Activated T-cell treated with anti-CD3 and anti-CD28 coated beads, Interleukin-2, amount 50 U/mL, for 4 hours (primary cell): ENCODE measurements around the gene PPP2R5D. TPM values are rescaled to one million over a fixed set of nuclear protein-coding genes. Genes with fewer than 3 reads are reported as not detected.
A peak's percentile ranks its signal among the peaks of the same experiment; 100 is the strongest.
"Not testable (repeated sequence)": the region's sequence is repeated elsewhere in the genome, so short reads cannot be mapped to it uniquely, and the experiment has no call there.

ENCODE experiments used
- ATAC-seq, 2 donors: fragments of 200-7000 bp; cut with Tn5 transposase; one replicate each; pipeline ENCODE4 v1.10.0; 2021
- DNase-seq: peaks from one replicate; pipeline ENCODE4 v3.0.0-alpha.2; 2020
- H3K27me3 Mint-ChIP-seq: one replicate; pipeline ENCODE4 v1.8.0; 2021; ENCODE audit warnings: low read depth, mixed read lengths
- H3K36me3 Mint-ChIP-seq: one replicate; pipeline ENCODE4 v1.8.0; 2022; ENCODE audit warnings: mixed read lengths; ENCODE audit not compliant: insufficient read depth
- H3K4me1 Mint-ChIP-seq: one replicate; pipeline ENCODE4 v1.8.0; 2021; ENCODE audit warnings: low read depth, mixed read lengths
- H3K4me3 Mint-ChIP-seq: one replicate; pipeline ENCODE4 v1.8.0; 2021; ENCODE audit warnings: mild to moderate bottlenecking, moderate library complexity, mixed read lengths
- H3K9me3 Mint-ChIP-seq: one replicate; pipeline ENCODE4 v1.8.0; 2021; ENCODE audit warnings: mixed read lengths
- total RNA-seq, 3 donors: library from RNA; stranded (reverse); gene quantifications; one replicate each; pipeline ENCODE4 v1.2.1, GENCODE V29; 2021

The PPP2R5D gene
- total RNA-seq, 3 donors from 2014 or later, result 32.8 to 37.0 (median 32.9) TPM

GRCh38 chr6:43038727-43039126 is 54.4 kb downstream of the PPP2R5D start:
- H3K36me3 Mint-ChIP-seq, result peaks cover 29% of the 10 kb centered on the region
- no peaks in the 10 kb centered on the region for H3K4me1 Mint-ChIP-seq
- no peaks in the 10 kb centered on the region for H3K9me3 Mint-ChIP-seq
- H3K27me3 Mint-ChIP-seq, result no peaks in the 10 kb centered on the region
- no peak overlapping the region for H3K4me3 Mint-ChIP-seq
- no peak for DNase-seq
- no peak for ATAC-seq

GRCh38 chr6:43040542-43041257 is 56.3 kb downstream of the PPP2R5D start:
- DNase-seq (no peak), ATAC-seq (no peak)
- H3K27me3 Mint-ChIP-seq, result no peaks in the 10 kb centered on the region
- no peaks in the 10 kb centered on the region for H3K4me1 Mint-ChIP-seq
- peaks cover 27% of the 10 kb centered on the region for H3K36me3 Mint-ChIP-seq
- H3K4me3 Mint-ChIP-seq, result no peak overlapping the region
- H3K9me3 Mint-ChIP-seq, result no peaks in the 10 kb centered on the region

GRCh38 chr6:43041475-43041874 is 57.1 kb downstream of the PPP2R5D start:
- H3K9me3 Mint-ChIP-seq, DNase-seq, H3K4me3 Mint-ChIP-seq, H3K27me3 Mint-ChIP-seq, H3K4me1 Mint-ChIP-seq, ATAC-seq: not testable (repeated sequence)
- H3K36me3 Mint-ChIP-seq, result peaks cover 31% of the 10 kb centered on the region

GRCh38 chr6:43043310-43043709 is 58.9 kb downstream of the PPP2R5D start:
- H3K9me3 Mint-ChIP-seq, result no peaks in the 10 kb centered on the region
- ATAC-seq (no peak), DNase-seq (no peak)
- H3K4me1 Mint-ChIP-seq, result no peaks in the 10 kb centered on the region
- H3K4me3 Mint-ChIP-seq, result no peak overlapping the region
- H3K36me3 Mint-ChIP-seq, result peaks cover 25% of the 10 kb centered on the region
- no peaks in the 10 kb centered on the region for H3K27me3 Mint-ChIP-seq

- ATAC-seq (no peak), DNase-seq (no peak)
- Mint-ChIP-seq H3K4me3 (no peak overlapping the region), H3K27me3 (no peaks in the 10 kb centered on the region), H3K36me3 (peaks cover 28% of the 10 kb centered on the region), H3K4me1 (peaks cover under 1% of the 10 kb centered on the region), H3K9me3 (no peaks in the 10 kb centered on the region)
Observed at GRCh38 chr6:43045371-43045930, 61.1 kb downstream of the PPP2R5D start.

GRCh38 chr6:43047998-43048397 is 63.6 kb downstream of the PPP2R5D start:
- DNase-seq (no peak), ATAC-seq (no peak)
- no peak overlapping the region for H3K4me3 Mint-ChIP-seq
- H3K27me3 Mint-ChIP-seq, result no peaks in the 10 kb centered on the region
- peaks cover 24% of the 10 kb centered on the region for H3K36me3 Mint-ChIP-seq
- H3K4me1 Mint-ChIP-seq, result peaks cover 19% of the 10 kb centered on the region
- no peaks in the 10 kb centered on the region for H3K9me3 Mint-ChIP-seq

GRCh38 chr6:43050981-43051380 is 66.6 kb downstream of the PPP2R5D start:
- peaks cover 27% of the 10 kb centered on the region for H3K4me1 Mint-ChIP-seq
- H3K4me3 Mint-ChIP-seq, result no peak overlapping the region
- H3K36me3 Mint-ChIP-seq, result peaks cover 29% of the 10 kb centered on the region
- ATAC-seq, result no peak
- DNase-seq, result no peak
- H3K9me3 Mint-ChIP-seq, result no peaks in the 10 kb centered on the region
- no peaks in the 10 kb centered on the region for H3K27me3 Mint-ChIP-seq

- Mint-ChIP-seq H3K4me1 (peaks cover 27% of the 10 kb centered on the region), H3K36me3 (peaks cover 28% of the 10 kb centered on the region), H3K4me3 (peak overlapping the region; percentile 96), H3K27me3 (no peaks in the 10 kb centered on the region), H3K9me3 (no peaks in the 10 kb centered on the region)
- DNase-seq (no peak), ATAC-seq (no peak)
Observed at GRCh38 chr6:43052225-43052841, 68.0 kb downstream of the PPP2R5D start.

GRCh38 chr6:43052842-43053544 is 68.6 kb downstream of the PPP2R5D start:
- ATAC-seq (peak; percentile 15 to 27), DNase-seq (no peak)
- Mint-ChIP-seq H3K9me3 (no peaks in the 10 kb centered on the region), H3K27me3 (no peaks in the 10 kb centered on the region), H3K4me1 (peaks cover 29% of the 10 kb centered on the region), H3K36me3 (peaks cover 25% of the 10 kb centered on the region), H3K4me3 (peak overlapping the region; percentile 96)

- Mint-ChIP-seq H3K27me3 (no peaks in the 10 kb centered on the region), H3K9me3 (no peaks in the 10 kb centered on the region), H3K4me3 (peak within 1 kb of the TSS; percentile 96), H3K4me1 (peaks cover 36% of the 10 kb centered on the region), H3K36me3 (peaks cover 25% of the 10 kb centered on the region)
- ATAC-seq (peak; percentile 100), DNase-seq (peak; percentile 83)
Observed at GRCh38 chr6:43053545-43054205, 69.3 kb downstream of the PPP2R5D start, which contains the start of gene CUL7. CUL7 (minus strand) TSS chr6:43053851; CDS start chr6:43052788, 1,063 bp downstream.

GRCh38 chr6:43054206-43054943 is 70.0 kb downstream of the PPP2R5D start:
- ATAC-seq, result no peak
- no peaks in the 10 kb centered on the region for H3K9me3 Mint-ChIP-seq
- peaks cover 40% of the 10 kb centered on the region for H3K4me1 Mint-ChIP-seq
- H3K27me3 Mint-ChIP-seq, result no peaks in the 10 kb centered on the region
- H3K36me3 Mint-ChIP-seq, result peaks cover 22% of the 10 kb centered on the region
- DNase-seq, result no peak
- peak overlapping the region; percentile 96 for H3K4me3 Mint-ChIP-seq

- no peaks in the 10 kb centered on the region for H3K9me3 Mint-ChIP-seq
- H3K4me3 Mint-ChIP-seq, result no peak overlapping the region
Observed at GRCh38 chr6:43055966-43056365, 71.6 kb downstream of the PPP2R5D start.

GRCh38 chr6:43058531-43058930 is 74.2 kb downstream of the PPP2R5D start:
- H3K36me3 Mint-ChIP-seq, result peaks cover 23% of the 10 kb centered on the region
- H3K27me3 Mint-ChIP-seq, result no peaks in the 10 kb centered on the region
- DNase-seq (no peak), ATAC-seq (no peak)
- H3K4me1 Mint-ChIP-seq, result peaks cover 37% of the 10 kb centered on the region
- H3K4me3 Mint-ChIP-seq, result peak overlapping the region; percentile 87
- no peaks in the 10 kb centered on the region for H3K9me3 Mint-ChIP-seq

More at GRCh38 chr6:43055966-43056365, 71.6 kb downstream of the PPP2R5D start:
- no peak for DNase-seq
- no peak for ATAC-seq
- Mint-ChIP-seq H3K27me3 (no peaks in the 10 kb centered on the region), H3K36me3 (peaks cover 16% of the 10 kb centered on the region), H3K4me1 (peaks cover 48% of the 10 kb centered on the region)
